ENCODE data around the gene PHYHIPL.

PHYHIPL gene

GRCh38 chr10:59257224-59257623 is 80.8 kb downstream of the PHYHIPL start:
- no peak for DNase-seq (ENCODE audit: low read depth)

DNA sequence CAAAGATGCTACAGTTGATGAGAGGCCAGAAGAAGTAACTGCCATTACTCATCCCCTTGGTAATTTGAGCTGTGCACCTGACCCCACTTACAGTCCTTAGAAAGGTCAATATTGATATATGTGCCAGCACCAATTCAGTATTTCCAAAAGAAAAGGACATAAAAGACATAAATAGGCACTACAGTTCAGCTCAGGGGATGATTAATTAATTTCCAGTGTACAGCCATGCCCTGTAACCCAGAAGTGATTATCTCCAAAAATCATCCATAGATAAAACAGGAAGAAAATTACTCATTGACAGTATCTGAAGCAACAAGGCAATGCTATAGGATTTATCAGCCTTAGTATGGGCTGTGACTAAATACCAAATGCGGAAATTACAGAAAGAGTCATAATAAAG is 82.4 kb downstream of the PHYHIPL start:
- no peak for DNase-seq (ENCODE audit: low read depth)

DNA sequence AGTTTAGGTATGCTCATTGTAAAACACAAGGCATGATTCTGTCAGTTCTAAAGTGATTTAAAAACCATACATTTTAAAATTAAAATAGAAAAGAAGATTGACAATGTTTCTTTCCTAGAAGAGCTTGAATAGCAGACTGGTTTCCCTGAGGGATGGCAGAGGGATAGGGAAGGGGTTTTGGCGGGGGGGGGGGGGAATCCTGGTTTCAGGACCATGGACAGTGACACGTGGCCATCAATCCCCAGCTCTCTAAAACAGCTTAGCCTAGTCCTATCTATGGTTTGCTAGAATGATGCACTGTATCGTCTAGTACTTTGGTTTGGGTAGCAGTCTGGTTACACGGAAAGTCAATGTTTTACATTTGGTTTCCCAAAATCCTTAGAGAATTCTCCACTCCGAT is 88.7 kb downstream of the PHYHIPL start:
- no peak for DNase-seq (ENCODE audit: low read depth)

DNA sequence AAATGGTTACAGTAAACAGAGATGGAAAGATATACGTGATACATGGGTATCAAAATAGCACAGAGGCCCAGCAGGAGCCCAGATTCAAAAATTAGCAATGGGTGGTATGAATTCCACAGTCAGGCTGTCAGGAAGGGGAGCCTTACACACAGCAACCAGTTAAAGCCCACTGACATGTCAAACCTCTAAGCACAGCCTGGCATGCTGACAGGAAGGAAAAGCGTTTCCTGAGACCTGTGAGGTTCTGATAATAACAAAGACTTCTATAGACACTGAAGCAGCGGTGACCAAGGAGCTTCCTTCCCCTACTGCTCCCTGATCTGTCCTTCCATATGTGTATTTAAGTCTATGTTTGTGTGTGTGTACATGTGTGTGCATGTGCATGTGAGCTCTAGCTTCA is 89.9 kb downstream of the PHYHIPL start:
- no peak for DNase-seq (ENCODE audit: low read depth)

- DNase-seq (ENCODE audit: low read depth): no peak
Observed at GRCh38 chr10:59268460-59268859, 92.0 kb downstream of the PHYHIPL start.

DNA sequence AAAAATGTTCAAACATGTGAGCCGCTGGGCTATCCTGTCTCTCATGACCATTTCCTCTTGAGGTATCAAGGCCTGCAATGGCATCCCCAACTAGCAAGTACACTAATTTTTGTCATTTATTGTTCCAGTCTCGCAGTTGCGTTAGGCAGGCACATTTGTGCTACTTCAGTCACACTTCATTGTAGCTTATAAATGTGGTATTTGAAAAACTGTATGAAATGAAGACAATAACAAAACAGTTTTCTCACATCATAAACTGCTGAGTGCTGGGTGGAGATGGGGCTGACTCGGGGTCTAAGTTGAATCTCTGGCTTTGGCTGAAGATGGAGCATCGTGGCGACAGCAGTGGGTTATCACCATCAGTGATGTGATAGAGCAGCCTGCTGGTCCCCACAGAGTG is 93.2 kb downstream of the PHYHIPL start:
- DNase-seq (ENCODE audit: low read depth): no peak

GRCh38 chr10:59270492-59270891 is 94.0 kb downstream of the PHYHIPL start:
- DNase-seq (ENCODE audit: low read depth): no peak

- no peak for DNase-seq (ENCODE audit: low read depth)
Observed at GRCh38 chr10:59271160-59271559, 94.7 kb downstream of the PHYHIPL start.

DNA sequence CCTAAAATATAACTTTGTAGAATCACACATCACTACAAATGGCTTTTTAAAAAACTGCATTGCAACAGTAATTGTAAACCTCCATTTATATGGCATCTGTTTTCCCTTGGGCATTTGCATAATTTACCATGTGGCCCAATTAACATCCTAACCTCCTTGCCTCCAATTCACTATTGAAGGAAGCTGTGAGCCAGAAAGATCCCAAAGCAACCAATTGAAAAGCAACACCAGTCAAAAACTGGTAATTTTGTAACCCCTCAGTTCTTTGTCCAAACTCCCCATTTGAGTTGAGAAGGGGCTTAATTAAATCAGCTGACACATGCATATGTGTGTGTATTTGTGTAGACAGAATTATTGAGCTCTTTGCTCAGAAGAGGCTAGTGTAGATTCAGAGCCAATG is 95.6 kb downstream of the PHYHIPL start:
- no peak for DNase-seq (ENCODE audit: low read depth)

GRCh38 chr10:59273445-59273844 is 97.0 kb downstream of the PHYHIPL start:
- no peak for DNase-seq (ENCODE audit: low read depth)

DNA sequence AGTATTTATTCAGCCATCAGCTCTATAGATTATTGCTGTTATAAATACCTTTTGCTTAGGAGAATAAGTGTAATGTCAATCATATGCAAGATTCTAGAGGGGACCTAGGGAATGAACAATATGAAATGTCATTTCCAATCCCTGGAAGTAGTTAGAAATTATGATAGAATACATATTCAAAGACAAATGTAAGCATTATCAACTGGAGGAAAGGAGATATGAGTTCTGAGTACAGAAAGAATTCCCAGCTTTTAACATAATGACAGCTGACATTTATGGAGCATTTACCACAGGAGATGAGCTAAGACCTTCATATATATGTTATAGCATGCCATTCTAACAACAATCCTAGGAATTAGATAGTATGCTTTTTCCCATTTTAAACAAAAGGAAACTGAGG is 99.7 kb downstream of the PHYHIPL start:
- no peak for DNase-seq (ENCODE audit: low read depth)

DNA sequence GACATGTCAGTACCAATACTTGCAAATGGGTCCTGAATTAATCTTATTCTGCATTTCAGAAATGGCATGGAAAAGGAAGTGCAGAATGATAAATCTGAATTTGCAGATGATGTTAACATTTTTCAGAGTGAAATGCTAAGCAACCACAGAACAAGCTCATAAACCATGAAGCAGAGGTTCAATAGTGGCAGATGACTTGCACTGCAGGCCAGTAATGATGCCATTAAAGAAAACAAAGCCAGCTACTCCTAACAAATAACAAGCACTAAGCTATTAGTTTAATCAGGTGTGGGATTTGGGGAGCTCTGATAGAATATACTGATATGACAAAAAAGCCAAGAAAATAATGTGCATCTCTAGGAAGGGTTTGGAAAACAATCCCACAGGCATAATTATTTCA is 100.5 kb downstream of the PHYHIPL start:
- no peak for DNase-seq (ENCODE audit: low read depth)

GRCh38 chr10:59279476-59279875 is 103.0 kb downstream of the PHYHIPL start:
- no peak for DNase-seq (ENCODE audit: low read depth)

- DNase-seq (ENCODE audit: low read depth): no peak
Observed at GRCh38 chr10:59279991-59280505, 103.6 kb downstream of the PHYHIPL start.

GRCh38 chr10:59281861-59282260 is 105.4 kb downstream of the PHYHIPL start:
- DNase-seq (ENCODE audit: low read depth): no peak

- no peak for DNase-seq (ENCODE audit: low read depth)
Observed at GRCh38 chr10:59283456-59284091, 107.1 kb downstream of the PHYHIPL start.

DNA sequence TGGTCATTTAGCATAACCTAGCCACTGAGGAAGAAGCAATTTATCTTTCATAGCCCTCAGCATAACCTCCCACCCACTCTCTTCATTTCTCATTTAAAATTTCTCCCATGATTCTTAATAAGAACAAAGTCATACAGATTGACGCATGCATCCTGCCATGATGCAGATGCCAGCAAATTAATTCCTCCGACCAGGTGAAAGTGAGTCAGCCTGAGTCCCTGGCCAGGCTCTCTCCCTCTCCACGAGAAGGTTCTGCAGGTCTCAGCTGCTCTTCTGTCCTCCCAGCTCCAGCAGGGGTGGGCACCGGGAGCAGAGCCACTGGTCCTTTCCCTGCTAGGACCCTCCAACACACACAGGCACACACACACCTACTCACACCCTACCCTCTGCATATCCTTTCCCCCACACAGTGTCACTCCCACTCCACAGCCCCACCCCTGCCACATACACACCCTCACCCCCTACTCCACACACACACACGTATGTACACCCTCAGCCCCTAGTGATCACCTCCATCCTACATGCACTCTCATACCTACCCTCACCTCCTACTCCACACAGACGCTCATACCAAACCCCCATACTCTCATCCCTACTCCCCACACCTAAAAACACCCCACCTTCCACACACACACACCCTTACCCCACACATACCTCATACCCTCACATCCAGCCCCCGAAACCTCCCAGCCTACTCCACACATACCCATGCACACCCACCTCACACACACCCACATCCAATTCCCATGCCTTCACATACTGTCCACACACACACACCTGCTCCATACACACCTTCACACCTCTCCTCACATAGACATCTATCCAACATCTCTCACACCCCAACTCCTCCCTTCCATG is 107.9 kb downstream of the PHYHIPL start:
- DNase-seq (ENCODE audit: low read depth): no peak

DNA sequence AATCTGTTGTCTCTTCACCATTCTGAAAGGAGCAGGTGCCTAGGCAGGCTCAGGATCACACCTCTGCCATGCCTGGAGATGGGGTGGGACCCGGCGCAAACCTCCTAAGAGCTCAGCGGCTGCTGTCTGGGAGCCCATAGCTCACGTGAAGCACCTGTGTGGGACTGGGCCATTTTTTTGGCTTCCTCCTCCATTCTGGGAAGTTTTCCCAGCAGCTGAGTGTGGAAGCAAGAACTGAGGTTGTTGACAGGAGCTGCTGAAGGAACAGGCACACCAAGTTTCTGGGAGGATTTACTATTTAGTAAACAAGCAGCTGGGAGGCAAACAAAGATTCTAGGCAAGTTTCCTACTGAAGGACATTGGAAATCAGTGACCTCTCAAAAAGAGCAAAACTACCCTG is 108.6 kb downstream of the PHYHIPL start:
- DNase-seq (ENCODE audit: low read depth): no peak

DNA sequence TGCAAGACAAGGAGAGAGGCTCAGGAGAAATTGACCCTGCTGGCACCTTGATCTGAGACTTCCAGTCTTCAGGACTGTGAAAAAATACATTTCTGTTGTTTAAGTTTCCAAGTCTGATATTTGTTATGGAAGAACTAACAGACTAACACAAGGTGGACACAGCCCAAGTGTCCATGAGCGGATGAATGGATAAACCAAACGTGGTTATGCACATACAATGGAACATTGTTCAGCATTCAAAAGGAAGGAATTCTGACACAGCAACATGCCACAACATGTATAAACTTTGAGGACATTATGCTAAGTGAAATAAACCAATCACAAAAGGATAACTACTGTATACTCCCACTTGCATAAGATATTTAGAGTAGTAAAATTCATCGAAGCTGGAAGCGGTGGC is 109.4 kb downstream of the PHYHIPL start:
- DNase-seq (ENCODE audit: low read depth): no peak

GRCh38 chr10:59287587-59288255 is 111.3 kb downstream of the PHYHIPL start:
- no peak for DNase-seq (ENCODE audit: low read depth)

- no peak for DNase-seq (ENCODE audit: low read depth)
Observed at GRCh38 chr10:59289853-59290252, 113.4 kb downstream of the PHYHIPL start.

DNA sequence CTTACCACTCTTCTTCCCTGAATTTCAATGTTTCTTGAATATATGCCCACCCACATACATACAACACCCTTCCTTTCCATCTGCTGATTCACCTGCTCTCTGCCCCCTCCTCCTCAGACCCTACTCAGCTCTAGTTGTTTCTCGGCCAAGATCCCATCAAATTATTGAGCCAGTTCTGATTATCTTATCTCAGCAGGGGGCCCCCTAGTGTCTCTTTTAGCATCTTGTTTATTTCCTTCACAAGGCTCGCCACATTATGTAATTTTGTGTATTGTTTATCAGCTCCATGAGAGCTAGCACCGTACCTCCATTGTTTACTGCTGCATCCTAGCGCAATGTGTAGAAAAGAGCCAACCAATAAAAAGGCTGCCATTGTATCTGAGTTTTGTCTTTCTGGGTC is 114.0 kb downstream of the PHYHIPL start:
- DNase-seq (ENCODE audit: low read depth): no peak
